Measurements from ENCODE around the gene RABGGTB.
"Not testable (repeated sequence)": the region's sequence is repeated elsewhere in the genome, so short reads cannot be mapped to it uniquely, and the experiment has no call there.

The RABGGTB gene

GRCh38 chr1:75765697-75766355 is 20.2 kb upstream of the RABGGTB start:
- TF ChIP-seq, protein P1, sequence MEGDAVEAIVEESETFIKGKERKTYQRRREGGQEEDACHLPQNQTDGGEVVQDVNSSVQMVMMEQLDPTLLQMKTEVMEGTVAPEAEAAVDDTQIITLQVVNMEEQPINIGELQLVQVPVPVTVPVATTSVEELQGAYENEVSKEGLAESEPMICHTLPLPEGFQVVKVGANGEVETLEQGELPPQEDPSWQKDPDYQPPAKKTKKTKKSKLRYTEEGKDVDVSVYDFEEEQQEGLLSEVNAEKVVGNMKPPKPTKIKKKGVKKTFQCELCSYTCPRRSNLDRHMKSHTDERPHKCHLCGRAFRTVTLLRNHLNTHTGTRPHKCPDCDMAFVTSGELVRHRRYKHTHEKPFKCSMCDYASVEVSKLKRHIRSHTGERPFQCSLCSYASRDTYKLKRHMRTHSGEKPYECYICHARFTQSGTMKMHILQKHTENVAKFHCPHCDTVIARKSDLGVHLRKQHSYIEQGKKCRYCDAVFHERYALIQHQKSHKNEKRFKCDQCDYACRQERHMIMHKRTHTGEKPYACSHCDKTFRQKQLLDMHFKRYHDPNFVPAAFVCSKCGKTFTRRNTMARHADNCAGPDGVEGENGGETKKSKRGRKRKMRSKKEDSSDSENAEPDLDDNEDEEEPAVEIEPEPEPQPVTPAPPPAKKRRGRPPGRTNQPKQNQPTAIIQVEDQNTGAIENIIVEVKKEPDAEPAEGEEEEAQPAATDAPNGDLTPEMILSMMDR (IDR thresholded peaks at IDR 0.05; ENCODE audit: low read depth, low read length): no peak
- DNase-seq: no peak

GRCh38 chr1:75768016-75768415 is 18.0 kb upstream of the RABGGTB start:
- H3K36me3 ChIP-seq: no peaks in the 10 kb centered on the region
- no peaks in the 10 kb centered on the region for H3K9me3 ChIP-seq
- H3K27me3 ChIP-seq: no peaks in the 10 kb centered on the region
- no peaks in the 10 kb centered on the region for H3K4me1 ChIP-seq
- TF ChIP-seq, protein P1 (IDR thresholded peaks at IDR 0.05; ENCODE audit: low read depth, low read length): no peak
- DNase-seq: no peak
- H3K4me3 ChIP-seq (ENCODE audit: low read depth, low read length): no peak overlapping the region

More at GRCh38 chr1:75765697-75766355, 20.2 kb upstream of the RABGGTB start:
- Histone ChIP-seq H3K9me3 (no peaks in the 10 kb centered on the region), H3K36me3 (no peaks in the 10 kb centered on the region), H3K4me1 (no peaks in the 10 kb centered on the region), H3K4me3 (ENCODE audit: low read depth, low read length) (no peak overlapping the region), H3K27me3 (no peaks in the 10 kb centered on the region)

- H3K4me1 ChIP-seq: no peaks in the 10 kb centered on the region
Observed at GRCh38 chr1:75770761-75771160, 15.3 kb upstream of the RABGGTB start.

GRCh38 chr1:75771978-75772377 is 14.1 kb upstream of the RABGGTB start:
- Histone ChIP-seq H3K4me3 (ENCODE audit: low read depth, low read length) (no peak overlapping the region), H3K36me3 (no peaks in the 10 kb centered on the region), H3K4me1 (no peaks in the 10 kb centered on the region), H3K9me3 (no peaks in the 10 kb centered on the region), H3K27me3 (no peaks in the 10 kb centered on the region)
- TF ChIP-seq, protein P1 (IDR thresholded peaks at IDR 0.05; ENCODE audit: low read depth, low read length): no peak
- DNase-seq: no peak

More at GRCh38 chr1:75770761-75771160, 15.3 kb upstream of the RABGGTB start:
- TF ChIP-seq, protein P1 (IDR thresholded peaks at IDR 0.05; ENCODE audit: low read depth, low read length): no peak
- Histone ChIP-seq H3K36me3 (no peaks in the 10 kb centered on the region), H3K9me3 (no peaks in the 10 kb centered on the region), H3K27me3 (no peaks in the 10 kb centered on the region), H3K4me3 (ENCODE audit: low read depth, low read length) (no peak overlapping the region)
- DNase-seq: no peak

DNA sequence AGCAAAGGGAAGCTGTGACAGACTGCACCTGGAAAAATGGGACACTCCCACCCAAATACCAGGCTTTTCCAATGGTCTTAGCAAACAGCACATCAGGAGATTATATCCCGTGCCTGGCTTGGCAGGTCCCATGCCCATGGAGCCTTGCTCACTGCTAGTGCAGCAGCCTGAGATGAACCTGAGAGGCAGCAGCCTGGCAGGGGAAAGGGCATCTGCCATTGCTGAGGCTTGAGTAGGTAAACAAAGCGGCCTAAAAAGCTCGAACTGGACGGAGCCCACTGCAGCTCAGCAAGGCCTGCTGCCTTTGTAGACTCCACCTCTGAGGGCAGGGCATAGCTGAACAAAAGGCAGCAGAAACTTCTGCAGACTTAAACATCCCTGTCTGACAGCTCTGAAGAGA is 8.2 kb upstream of the RABGGTB start:
- not testable (repeated sequence) for H3K36me3 ChIP-seq; H3K4me3 ChIP-seq (ENCODE audit: low read depth, low read length); DNase-seq; H3K27me3 ChIP-seq; H3K9me3 ChIP-seq; H3K4me1 ChIP-seq

GRCh38 chr1:75778694-75779093 is 7.4 kb upstream of the RABGGTB start:
- H3K27me3 ChIP-seq; H3K4me1 ChIP-seq; H3K9me3 ChIP-seq; H3K4me3 ChIP-seq (ENCODE audit: low read depth, low read length); DNase-seq; H3K36me3 ChIP-seq: not testable (repeated sequence)

- H3K36me3 ChIP-seq; H3K4me1 ChIP-seq; DNase-seq; H3K9me3 ChIP-seq; H3K27me3 ChIP-seq; H3K4me3 ChIP-seq (ENCODE audit: low read depth, low read length): not testable (repeated sequence)
Observed at GRCh38 chr1:75780183-75780582, 5.9 kb upstream of the RABGGTB start.

GRCh38 chr1:75783920-75784319 is 2.1 kb upstream of the RABGGTB start:
- not testable (repeated sequence) for H3K4me1 ChIP-seq; H3K4me3 ChIP-seq (ENCODE audit: low read depth, low read length); H3K27me3 ChIP-seq; H3K9me3 ChIP-seq; DNase-seq
- peaks cover 15% of the 10 kb centered on the region for H3K36me3 ChIP-seq

Data from BE2C (cell line).